GM12878 (cell line): ENCODE results near the gene S1PR4.

Experiments used
- CEBPB ChIP-seq, 2 experiments: fragments of 150-350 bp in 1 of 2; IDR thresholded peaks; 2 replicates each; pipeline ENCODE4 v1.6.1; 2012 to 2014; ENCODE audit warnings: low read depth in 2 of 2, low read length in 2 of 2, borderline replicate concordance in 1 of 2, inconsistent platforms in 1 of 2
- CTCF ChIP-seq, 3 experiments: IDR thresholded peaks in 2 of 3; conservative IDR thresholded peaks in 1 of 3; 2 replicates each; pipeline ENCODE4 v1.5.1; 2011; ENCODE audit warnings: low read depth in 3 of 3, low read length in 3 of 3, mild to moderate bottlenecking in 3 of 3, control low read depth in 2 of 3, moderate library complexity in 2 of 3, inconsistent platforms in 1 of 3, mixed read lengths in 1 of 3; ENCODE audit not compliant: control insufficient read depth in 2 of 3, insufficient read depth in 1 of 3; ENCODE audit errors: extremely low read depth in 1 of 3
- E4F1 ChIP-seq: fragments of 450-650 bp; IDR thresholded peaks from 2 replicates; pipeline ENCODE4 v1.6.1; 2018; ENCODE audit warnings: borderline replicate concordance, mild to moderate bottlenecking; ENCODE audit not compliant: partially characterized antibody
- EP300 ChIP-seq, 2 experiments: fragments of 150-350 bp in 1 of 2; IDR thresholded peaks; 2 replicates each; pipeline ENCODE4 v1.6.1; 2011 to 2012; ENCODE audit warnings: low read depth in 2 of 2, low read length in 2 of 2, borderline replicate concordance in 1 of 2, improper control_type of control experiment in 1 of 2, inconsistent platforms in 1 of 2; ENCODE audit not compliant: control insufficient read depth in 1 of 2
- MAX ChIP-seq: IDR thresholded peaks from 2 replicates; pipeline ENCODE4 v1.6.1; 2012; ENCODE audit warnings: low read depth, low read length, improper control_type of control experiment
- POLR2AphosphoS5 ChIP-seq: IDR thresholded peaks from 2 replicates; pipeline ENCODE4 v1.6.1; 2011; ENCODE audit warnings: mild to moderate bottlenecking, low read length, inconsistent platforms
- REST ChIP-seq: IDR thresholded peaks from 2 replicates; pipeline ENCODE4 v1.6.1; 2012; ENCODE audit warnings: mild to moderate bottlenecking, low read depth, low read length
- ZSCAN29 ChIP-seq: fragments of 450-650 bp; IDR thresholded peaks from 2 replicates; pipeline ENCODE4 v1.6.1; 2017; ENCODE audit warnings: mild to moderate bottlenecking, moderate library complexity

- TF ChIP-seq REST = no peak
- TF ChIP-seq EP300 (IDR thresholded peaks at IDR 0.05; ENCODE audit: borderline replicate concordance in 1 of 2, control insufficient read depth in 1 of 2, low read depth in 2 of 2, low read length in 2 of 2) = no peak
- no peak for TF ChIP-seq MAX
- TF ChIP-seq CTCF (IDR thresholded peaks at IDR 0.05 in 2 of 3, conservative IDR thresholded peaks at IDR 0.05 in 1 of 3; ENCODE audit: control insufficient read depth in 2 of 3, extremely low read depth in 1 of 3, insufficient read depth in 1 of 3, low read depth in 3 of 3, low read length in 3 of 3) = no peak
- TF ChIP-seq POLR2AphosphoS5 = no peak
- no peak for TF ChIP-seq ZSCAN29
- no peak for TF ChIP-seq CEBPB (IDR thresholded peaks at IDR 0.05; ENCODE audit: borderline replicate concordance in 1 of 2, low read depth in 2 of 2, low read length in 2 of 2)
- no peak for TF ChIP-seq E4F1
Observed at GRCh38 chr19:3145909-3146676, 32.5 kb upstream of the S1PR4 start.
